Ectodermal cell (in vitro differentiated cells): ENCODE data around the gene HCRTR1.

Experiments used
- H3K27ac ChIP-seq: 2 replicates; pipeline ENCODE4 v1.7.0; 2013; ENCODE audit warnings: mild to moderate bottlenecking, low read depth, low read length; ENCODE audit not compliant: insufficient read depth, poor library complexity, severe bottlenecking
- H3K27me3 ChIP-seq: 2 replicates; pipeline ENCODE4 v1.7.0; 2013; ENCODE audit warnings: mild to moderate bottlenecking, low read length; ENCODE audit not compliant: insufficient read depth, control insufficient read depth, poor library complexity, severe bottlenecking
- H3K36me3 ChIP-seq: one replicate; pipeline ENCODE4 v1.7.0; 2013; ENCODE audit warnings: low read length; ENCODE audit not compliant: control insufficient read depth, insufficient read depth
- H3K4me1 ChIP-seq: one replicate; pipeline ENCODE4 v1.7.0; 2013; ENCODE audit warnings: low read length; ENCODE audit not compliant: control insufficient read depth, insufficient read depth
- H3K4me3 ChIP-seq: 2 replicates; pipeline ENCODE4 v1.7.0; 2013; ENCODE audit warnings: low read depth, low read length, control low read depth; ENCODE audit not compliant: insufficient read depth
- H3K9me3 ChIP-seq: 2 replicates; pipeline ENCODE4 v1.7.0; 2013; ENCODE audit warnings: mild to moderate bottlenecking, low read length, moderate library complexity; ENCODE audit not compliant: control insufficient read depth
- WGBS, 2 experiments: methylation state at CpG; one replicate each; pipeline ENCODE4 v1.1.7; 2013; ENCODE audit warnings: missing lambda C conversion rate in 2 of 2; 5-methylcytosine and 5-hydroxymethylcytosine counted together

Gene HCRTR1

DNA sequence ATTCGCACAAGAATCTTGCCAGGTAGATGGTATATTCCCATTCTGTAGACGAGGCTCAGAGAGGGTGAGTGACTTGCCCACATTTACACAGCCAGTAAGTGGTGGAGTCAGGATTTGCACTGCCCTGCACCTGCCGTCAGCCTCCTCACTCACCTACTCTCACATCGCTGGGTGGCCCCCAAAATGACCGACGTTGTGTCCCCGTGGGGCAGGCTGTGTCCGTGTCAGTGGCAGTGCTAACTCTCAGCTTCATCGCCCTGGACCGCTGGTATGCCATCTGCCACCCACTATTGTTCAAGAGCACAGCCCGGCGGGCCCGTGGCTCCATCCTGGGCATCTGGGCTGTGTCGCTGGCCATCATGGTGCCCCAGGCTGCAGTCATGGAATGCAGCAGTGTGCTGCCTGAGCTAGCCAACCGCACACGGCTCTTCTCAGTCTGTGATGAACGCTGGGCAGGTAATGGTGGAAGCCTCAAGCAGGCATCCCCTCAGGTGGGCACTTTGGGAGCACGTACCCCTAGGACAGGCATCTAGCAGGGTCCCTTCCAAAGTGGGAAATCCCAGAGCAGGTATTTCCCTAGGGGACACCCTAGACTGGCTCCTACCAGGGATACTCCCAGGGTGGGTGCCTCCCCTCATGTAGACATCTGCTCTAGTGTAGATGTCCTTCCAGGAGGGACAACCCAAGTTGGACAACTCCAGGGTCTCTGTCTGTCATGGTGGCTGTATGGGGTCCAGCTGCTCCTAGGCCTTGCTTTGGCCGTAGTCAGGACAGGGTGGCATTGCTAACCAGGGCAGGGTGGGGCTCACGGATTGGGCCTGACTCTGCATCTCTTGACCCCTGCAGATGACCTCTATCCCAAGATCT lies 3.4 kb downstream of the HCRTR1 start:
- H3K4me3 ChIP-seq = no peak overlapping the region
- no peaks in the 10 kb centered on the region for H3K9me3 ChIP-seq
- H3K36me3 ChIP-seq = no peaks in the 10 kb centered on the region
- H3K27me3 ChIP-seq = peaks cover 32% of the 10 kb centered on the region
- WGBS, 2 experiments = 92% methylated on average over 20 of the region's 20 CpGs
- no peaks in the 10 kb centered on the region for H3K4me1 ChIP-seq
- H3K27ac ChIP-seq = no peak overlapping the region

DNA sequence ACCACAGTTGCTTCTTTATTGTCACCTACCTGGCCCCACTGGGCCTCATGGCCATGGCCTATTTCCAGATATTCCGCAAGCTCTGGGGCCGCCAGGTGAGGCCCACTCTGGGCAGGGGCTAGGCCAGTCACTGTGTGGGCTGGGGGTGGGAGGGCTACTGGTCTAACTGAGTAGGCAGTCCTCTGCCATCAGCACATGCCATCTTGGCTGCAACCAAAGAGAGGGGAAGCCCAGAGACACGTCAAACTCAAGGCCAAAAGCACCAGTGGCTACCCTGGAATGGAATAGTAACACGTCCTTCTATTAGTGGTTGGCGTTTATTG lies 4.0 kb downstream of the HCRTR1 start:
- Histone ChIP-seq H3K4me1 (no peaks in the 10 kb centered on the region), H3K36me3 (no peaks in the 10 kb centered on the region), H3K27ac (no peak overlapping the region), H3K9me3 (no peaks in the 10 kb centered on the region), H3K4me3 (no peak overlapping the region), H3K27me3 (peaks cover 26% of the 10 kb centered on the region)
- WGBS, 2 experiments = 91 to 95% methylated on average over 5 of the region's 5 CpGs

- peaks cover 19% of the 10 kb centered on the region for H3K27me3 ChIP-seq
- 88% methylated on average over 15 of the region's 15 CpGs for WGBS, 2 experiments
- H3K9me3 ChIP-seq = no peaks in the 10 kb centered on the region
- no peak overlapping the region for H3K27ac ChIP-seq
- H3K4me3 ChIP-seq = no peak overlapping the region
- H3K36me3 ChIP-seq = no peaks in the 10 kb centered on the region
- no peaks in the 10 kb centered on the region for H3K4me1 ChIP-seq
Observed at GRCh38 chr1:31621847-31622730, 4.6 kb downstream of the HCRTR1 start.

GRCh38 chr1:31623365-31623764 lies 5.9 kb downstream of the HCRTR1 start:
- Histone ChIP-seq H3K4me1 (peaks cover 1% of the 10 kb centered on the region), H3K4me3 (no peak overlapping the region), H3K9me3 (no peaks in the 10 kb centered on the region), H3K36me3 (no peaks in the 10 kb centered on the region), H3K27me3 (peaks cover 7% of the 10 kb centered on the region), H3K27ac (no peak overlapping the region)
- WGBS, 2 experiments = 93 to 96% methylated on average over 11 to 12 of the region's 12 CpGs

- Histone ChIP-seq H3K4me3 (no peak overlapping the region), H3K9me3 (no peaks in the 10 kb centered on the region)
- WGBS, 2 experiments = 90 to 95% methylated on average over 5 of the region's 5 CpGs
Observed at GRCh38 chr1:31624309-31624708, 6.8 kb downstream of the HCRTR1 start.

GRCh38 chr1:31624731-31625514 lies 7.4 kb downstream of the HCRTR1 start:
- peaks cover 8% of the 10 kb centered on the region for H3K36me3 ChIP-seq
- H3K4me1 ChIP-seq = peaks cover 4% of the 10 kb centered on the region
- H3K27me3 ChIP-seq = no peaks in the 10 kb centered on the region
- H3K9me3 ChIP-seq = no peaks in the 10 kb centered on the region
- H3K27ac ChIP-seq = no peak overlapping the region
- WGBS, 2 experiments = 94 to 96% methylated on average over 16 of the region's 16 CpGs
- H3K4me3 ChIP-seq = no peak overlapping the region

More at GRCh38 chr1:31624309-31624708, 6.8 kb downstream of the HCRTR1 start:
- Histone ChIP-seq H3K4me1 (peaks cover 4% of the 10 kb centered on the region), H3K27ac (no peak overlapping the region), H3K36me3 (peaks cover 1% of the 10 kb centered on the region), H3K27me3 (no peaks in the 10 kb centered on the region)

DNA sequence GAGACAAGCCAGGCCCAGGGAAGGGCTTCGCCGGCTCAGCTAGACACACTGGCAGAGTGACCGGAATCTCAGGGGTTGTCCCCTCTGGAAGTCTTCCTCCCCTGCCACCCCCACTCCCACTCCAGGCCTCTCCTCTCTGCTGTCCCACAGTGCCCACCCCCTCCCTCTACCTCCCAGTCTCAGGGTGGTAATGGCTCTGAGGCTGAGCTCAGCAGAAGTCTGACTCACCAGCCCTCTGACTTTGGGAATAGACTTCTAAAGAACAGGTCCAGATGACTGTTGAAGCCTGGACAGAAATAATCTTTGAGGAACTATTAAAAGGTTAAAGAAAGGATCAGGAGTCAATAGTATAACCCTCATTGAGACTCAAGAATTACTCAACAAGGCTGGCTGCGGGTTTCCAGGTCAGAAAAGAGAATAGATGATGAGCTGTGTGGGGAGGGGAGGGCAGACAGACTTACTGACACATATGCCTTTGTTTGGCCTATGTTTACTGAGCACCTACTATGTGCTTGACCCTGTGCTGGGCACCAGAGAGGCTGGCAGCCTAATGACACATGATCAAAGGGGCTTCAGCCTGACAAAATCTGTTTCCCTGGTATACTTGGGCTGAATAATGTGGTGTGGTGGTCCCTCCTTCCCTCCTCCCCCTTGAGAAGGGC lies 8.2 kb downstream of the HCRTR1 start:
- H3K9me3 ChIP-seq = no peaks in the 10 kb centered on the region
- no peak overlapping the region for H3K27ac ChIP-seq
- 91 to 94% methylated on average over 4 of the region's 4 CpGs for WGBS, 2 experiments
- no peaks in the 10 kb centered on the region for H3K27me3 ChIP-seq
- H3K4me1 ChIP-seq = peaks cover 4% of the 10 kb centered on the region
- H3K4me3 ChIP-seq = no peak overlapping the region
- peaks cover 11% of the 10 kb centered on the region for H3K36me3 ChIP-seq

DNA sequence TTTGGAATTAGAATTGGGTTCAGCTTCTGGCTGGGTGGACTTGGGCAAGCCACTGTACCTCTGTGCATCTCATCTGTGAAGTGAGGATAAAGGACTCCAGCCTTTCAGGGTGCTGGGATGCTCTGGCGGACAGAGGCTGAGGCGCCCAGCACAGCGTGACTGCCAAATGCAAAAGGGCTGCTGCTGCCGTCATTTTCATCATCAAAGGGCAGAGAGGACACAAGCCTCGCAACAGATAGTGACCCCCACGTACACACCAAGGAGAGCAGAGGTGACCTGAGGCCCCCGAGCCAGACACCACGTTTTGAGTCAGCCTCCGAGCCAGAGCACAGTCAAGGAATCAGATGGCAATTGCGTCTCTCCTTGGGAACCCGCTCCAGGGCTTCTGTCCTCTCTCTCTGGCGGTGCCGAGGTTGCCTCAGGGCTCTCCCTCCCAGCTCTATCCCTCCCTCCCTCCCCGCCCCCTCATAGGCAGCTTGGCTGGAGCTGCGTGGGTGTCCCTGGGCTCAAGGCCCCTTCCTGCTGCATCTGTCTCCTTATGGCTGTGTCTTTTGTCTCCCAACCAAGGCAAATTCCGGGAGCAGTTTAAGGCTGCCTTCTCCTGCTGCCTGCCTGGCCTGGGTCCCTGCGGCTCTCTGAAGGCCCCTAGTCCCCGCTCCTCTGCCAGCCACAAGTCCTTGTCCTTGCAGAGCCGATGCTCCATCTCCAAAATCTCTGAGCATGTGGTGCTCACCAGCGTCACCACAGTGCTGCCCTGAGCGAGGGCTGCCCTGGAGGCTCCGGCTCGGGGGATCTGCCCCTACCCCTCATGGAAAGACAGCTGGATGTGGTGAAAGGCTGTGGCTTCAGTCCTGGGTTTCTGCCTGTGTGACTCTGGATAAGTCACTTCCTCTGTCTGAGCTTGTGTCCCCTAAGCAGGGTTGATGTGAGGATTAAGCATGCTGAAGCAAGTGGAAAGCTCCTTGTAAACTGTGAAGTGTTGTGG lies 9.0 kb downstream of the HCRTR1 start:
- WGBS, 2 experiments = 65 to 68% methylated on average over 23 of the region's 23 CpGs
- H3K4me1 ChIP-seq = peaks cover 4% of the 10 kb centered on the region
- no peaks in the 10 kb centered on the region for H3K27me3 ChIP-seq
- H3K9me3 ChIP-seq = no peaks in the 10 kb centered on the region
- H3K4me3 ChIP-seq = no peak overlapping the region
- H3K27ac ChIP-seq = no peak overlapping the region
- H3K36me3 ChIP-seq = peaks cover 11% of the 10 kb centered on the region
